Stimulated activated CD4-positive, alpha-beta T cell treated with anti-CD3 and anti-CD28 coated beads, Interleukin-12 subunit alpha, Interleukin-12 subunit beta, amount 100 ng/mL, for 48 hours (primary cell): Measurements from ENCODE around the gene SLC22A31.
"Not testable (repeated sequence)": the region's sequence is repeated elsewhere in the genome, so short reads cannot be mapped to it uniquely, and the experiment has no call there.

Experiments
- DNase-seq, 3 donors: peaks; one replicate each; pipeline ENCODE4 v3.0.0-alpha.2; 2020; ENCODE audit warnings: low read depth in 2 of 3, low spot score in 1 of 3

Gene SLC22A31

GRCh38 chr16:89200124-89200849, at the start of gene SLC22A31:
Gene SLC22A31, minus strand, starts transcription at chr16:89200537. Its CDS starts 36 bp downstream, at chr16:89200501.
- no peak for DNase-seq

- no peak for DNase-seq
Measured at GRCh38 chr16:89248196-89248982, 48.1 kb upstream of the SLC22A31 start.

GRCh38 chr16:89247734-89248075, 47.4 kb upstream of the SLC22A31 start:
- DNase-seq = not testable (repeated sequence)

GRCh38 chr16:89246903-89247733, 46.8 kb upstream of the SLC22A31 start:
- peak; percentile 93 to 99 (median 95) for DNase-seq

- no peak for DNase-seq
Measured at GRCh38 chr16:89246383-89246902, 46.1 kb upstream of the SLC22A31 start.

GRCh38 chr16:89244754-89245153, 44.4 kb upstream of the SLC22A31 start:
- DNase-seq = no peak

- not testable (repeated sequence) for DNase-seq
Measured at GRCh38 chr16:89244264-89244663, 43.9 kb upstream of the SLC22A31 start.

- DNase-seq = no peak
Measured at GRCh38 chr16:89243664-89244063, 43.3 kb upstream of the SLC22A31 start.

- DNase-seq = no peak
Measured at GRCh38 chr16:89242795-89243200, 42.5 kb upstream of the SLC22A31 start.

- DNase-seq = peak; percentile 50 to 62 (median 59)
Measured at GRCh38 chr16:89241187-89242007, 41.1 kb upstream of the SLC22A31 start.

GRCh38 chr16:89237733-89238132, 37.4 kb upstream of the SLC22A31 start:
- DNase-seq = no peak

- DNase-seq = no peak
Measured at GRCh38 chr16:89233678-89234490, 33.5 kb upstream of the SLC22A31 start.

GRCh38 chr16:89232107-89232506, 31.8 kb upstream of the SLC22A31 start:
- DNase-seq = no peak

GRCh38 chr16:89230255-89230654, 29.9 kb upstream of the SLC22A31 start:
- no peak for DNase-seq

GRCh38 chr16:89224665-89225064, 24.3 kb upstream of the SLC22A31 start:
- no peak for DNase-seq

GRCh38 chr16:89222931-89223330, 22.6 kb upstream of the SLC22A31 start:
- no peak for DNase-seq

GRCh38 chr16:89221604-89222003, 21.3 kb upstream of the SLC22A31 start:
- DNase-seq = no peak

GRCh38 chr16:89219365-89219764, 19.0 kb upstream of the SLC22A31 start:
- no peak for DNase-seq

GRCh38 chr16:89217388-89218191, 17.3 kb upstream of the SLC22A31 start, which contains the start of gene ZNF778:
Gene ZNF778, plus strand, starts transcription at chr16:89217703. Its CDS starts 3,425 bp downstream, at chr16:89221128.
- DNase-seq = peak; percentile 48 to 73 (median 55)
